ENCODE data around the gene PDE3B. TPM values are rescaled to one million over a fixed set of nuclear protein-coding genes. Genes with fewer than 3 reads are reported as not detected.
"Not testable (repeated sequence)": the region's sequence is repeated elsewhere in the genome, so short reads cannot be mapped to it uniquely, and the experiment has no call there.

PDE3B gene
- total RNA-seq, 4 donors from 2014 or later: 1.2 to 12.6 (median 2.1) TPM

GRCh38 chr11:14705067-14705466, 61.5 kb downstream of the PDE3B start:
- no peak for TF ChIP-seq CTCF (IDR thresholded peaks at IDR 0.05)
- TF ChIP-seq POLR2A (IDR thresholded peaks at IDR 0.05): no peak
- peaks cover 0 to 13% (median 3%) of the 10 kb centered on the region in 3 donors for H3K9me3 ChIP-seq
- no peak overlapping the region for H3K4me3 ChIP-seq
- H3K36me3 ChIP-seq: no peaks in the 10 kb centered on the region
- no peak overlapping the region for H3K27ac ChIP-seq
- 71 to 76% methylated on average over 2 of the region's 2 CpGs for WGBS, 2 donors
- no peaks in the 10 kb centered on the region for H3K4me1 ChIP-seq
- DNase-seq: no peak
- H3K27me3 ChIP-seq: no peaks in the 10 kb centered on the region
- intact Hi-C loops (cut with DNase I): no loop called here

- H3K36me3 ChIP-seq: no peaks in the 10 kb centered on the region
- no peaks in the 10 kb centered on the region for H3K9me3 ChIP-seq
- no peak overlapping the region for H3K4me3 ChIP-seq
- no peaks in the 10 kb centered on the region for H3K27me3 ChIP-seq
- TF ChIP-seq CTCF (IDR thresholded peaks at IDR 0.05): no peak
- no peak for TF ChIP-seq POLR2A (IDR thresholded peaks at IDR 0.05)
- H3K27ac ChIP-seq: no peak overlapping the region
- intact Hi-C loops (cut with DNase I): no loop called here
- no peak for DNase-seq
- no peaks in the 10 kb centered on the region for H3K4me1 ChIP-seq
- WGBS, 2 donors: 55% methylated on average over 4 of the region's 4 CpGs
Observed at GRCh38 chr11:14713496-14714244, 70.1 kb downstream of the PDE3B start.

DNA sequence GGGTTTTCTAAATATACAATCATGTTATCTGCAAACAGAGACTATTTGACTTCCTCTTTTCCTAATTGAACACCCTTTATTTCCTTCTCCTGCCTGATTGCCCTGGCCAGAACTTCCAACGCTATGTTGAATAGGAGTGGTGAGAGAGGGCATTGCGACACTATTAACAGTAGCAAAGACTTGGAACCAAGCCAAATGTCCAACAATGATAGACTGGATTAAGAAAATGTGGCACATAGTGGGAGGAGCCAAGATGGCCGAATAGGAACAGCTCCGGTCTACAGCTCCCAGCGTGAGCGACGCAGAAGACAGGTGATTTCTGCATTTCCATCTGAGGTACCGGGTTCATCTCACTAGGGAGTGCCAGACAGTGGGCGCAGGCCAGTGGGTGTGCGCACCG, 72.1 kb downstream of the PDE3B start:
- H3K27me3 ChIP-seq; H3K4me3 ChIP-seq; DNase-seq; H3K4me1 ChIP-seq; H3K27ac ChIP-seq; H3K9me3 ChIP-seq; intact Hi-C loops (cut with DNase I); H3K36me3 ChIP-seq: not testable (repeated sequence)
- 71 to 83% methylated on average over 1 to 3 of the region's 11 CpGs for WGBS, 2 donors

- H3K4me3 ChIP-seq: no peak overlapping the region
- intact Hi-C loops (cut with DNase I): no loop called here
- no peaks in the 10 kb centered on the region for H3K9me3 ChIP-seq
- no peaks in the 10 kb centered on the region for H3K4me1 ChIP-seq
- no peaks in the 10 kb centered on the region for H3K36me3 ChIP-seq
- WGBS, 2 donors: 72 to 82% methylated on average over 4 of the region's 4 CpGs
- H3K27me3 ChIP-seq: no peaks in the 10 kb centered on the region
- TF ChIP-seq CTCF (IDR thresholded peaks at IDR 0.05) (no peak), POLR2A (IDR thresholded peaks at IDR 0.05) (no peak)
- H3K27ac ChIP-seq: no peak overlapping the region
- DNase-seq: no peak
Observed at GRCh38 chr11:14722496-14722895, 78.9 kb downstream of the PDE3B start.

DNA sequence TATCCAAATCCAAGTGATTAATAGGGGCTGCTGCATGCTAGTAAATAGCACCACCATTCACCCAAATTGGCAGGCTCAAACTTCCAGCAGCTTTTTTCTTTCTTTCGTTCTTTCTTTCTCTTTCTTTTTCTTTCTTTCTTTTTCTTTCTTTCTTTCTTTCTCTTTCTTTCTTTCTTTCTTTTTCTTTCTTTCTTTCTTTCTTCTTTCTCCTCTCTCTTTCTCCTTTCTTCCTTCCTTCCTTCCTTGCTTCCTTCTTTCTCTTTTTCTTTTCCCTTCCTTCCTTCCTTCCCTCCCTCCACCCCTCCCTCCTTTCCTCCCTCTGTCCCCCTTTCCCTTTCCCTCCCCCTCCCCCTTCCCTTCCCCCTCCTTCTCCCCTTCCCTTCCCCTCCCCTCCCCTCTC, 81.5 kb downstream of the PDE3B start:
- Histone ChIP-seq H3K4me3 (no peak overlapping the region), H3K9me3 (no peaks in the 10 kb centered on the region), H3K4me1 (no peaks in the 10 kb centered on the region), H3K36me3 (no peaks in the 10 kb centered on the region), H3K27ac (no peak overlapping the region), H3K27me3 (no peaks in the 10 kb centered on the region)
- intact Hi-C loops (cut with DNase I): no loop called here
- 67 to 87% methylated on average over 1 of the region's 1 CpG for WGBS, 2 donors
- TF ChIP-seq POLR2A (IDR thresholded peaks at IDR 0.05): no peak
- DNase-seq: no peak

DNA sequence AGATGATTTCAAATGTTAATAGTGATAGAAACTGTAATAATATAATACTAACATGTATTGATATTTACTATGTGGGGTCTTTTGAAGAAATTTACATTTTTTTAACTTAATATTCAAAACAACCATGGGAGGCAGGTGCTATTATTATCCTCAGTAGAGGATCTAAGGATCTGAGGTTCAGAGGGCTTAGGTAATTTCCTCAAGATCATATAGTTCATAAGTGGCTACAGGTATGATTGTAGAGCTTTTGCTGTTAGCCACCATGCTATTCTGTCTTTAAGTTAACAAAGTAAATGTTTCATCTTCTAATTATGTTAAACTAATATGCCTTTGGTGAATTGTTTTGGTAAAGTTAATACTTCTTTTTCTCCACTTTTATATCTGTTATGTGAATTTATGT, 83.6 kb downstream of the PDE3B start:
- no peaks in the 10 kb centered on the region for H3K4me1 ChIP-seq
- no peak for DNase-seq
- H3K27me3 ChIP-seq: no peaks in the 10 kb centered on the region
- no peaks in the 10 kb centered on the region for H3K36me3 ChIP-seq
- H3K9me3 ChIP-seq: no peaks in the 10 kb centered on the region
- no peak for TF ChIP-seq POLR2A (IDR thresholded peaks at IDR 0.05)
- no peak for TF ChIP-seq CTCF (IDR thresholded peaks at IDR 0.05)
- intact Hi-C loops (cut with DNase I): no loop called here
- no peak overlapping the region for H3K27ac ChIP-seq
- no peak overlapping the region for H3K4me3 ChIP-seq
